ENCODE data around the gene SYNM. TPM values are rescaled to one million over a fixed set of nuclear protein-coding genes. Genes with fewer than 3 reads are reported as not detected.

Gene SYNM
- total RNA-seq, 1 experiment from 2014 or later = 0.12 TPM

DNA sequence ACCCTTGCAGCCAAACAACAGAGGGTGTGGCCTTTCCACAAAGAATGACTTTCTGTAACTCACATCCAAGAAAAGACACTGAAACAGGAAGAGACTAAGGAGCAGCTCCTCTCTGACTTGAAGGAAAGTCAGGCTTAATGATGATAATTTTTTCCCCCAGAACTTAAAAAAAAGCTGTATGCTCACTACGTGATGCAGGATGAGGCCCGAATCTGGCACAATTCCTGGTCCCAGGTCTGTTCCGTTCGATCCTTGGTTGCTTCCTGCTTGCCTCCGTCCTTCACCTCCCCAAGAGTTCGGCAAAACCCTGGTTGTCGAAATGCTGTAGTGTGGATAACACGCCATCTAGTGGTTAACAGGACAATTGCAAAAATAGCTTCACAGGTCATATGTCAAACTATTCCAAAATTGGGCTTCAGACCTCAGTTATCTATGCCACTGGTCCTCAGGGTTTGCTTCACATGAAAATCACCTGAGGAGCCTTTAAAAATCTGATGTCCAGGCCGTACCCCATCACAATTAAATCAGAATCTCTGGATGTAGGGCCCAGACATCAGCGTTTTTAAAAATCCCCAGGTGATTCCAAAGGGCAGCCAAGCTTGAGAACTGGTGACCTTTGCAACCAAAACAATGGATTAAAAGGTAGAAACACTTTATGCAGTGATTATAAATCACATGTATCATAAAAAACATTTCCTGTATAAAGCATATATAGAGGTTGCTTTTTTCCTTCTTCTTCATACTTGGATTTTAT lies 28.1 kb upstream of the SYNM start:
- Mint-ChIP-seq H3K4me1 (ENCODE audit: insufficient read depth, unreplicated experiment) (peaks cover 6% of the 10 kb centered on the region), H3K27ac (ENCODE audit: low read depth, unreplicated experiment) (no peak overlapping the region), H3K9me3 (ENCODE audit: unreplicated experiment) (no peaks in the 10 kb centered on the region), H3K27me3 (ENCODE audit: insufficient read depth, unreplicated experiment) (peaks cover 13% of the 10 kb centered on the region), H3K36me3 (ENCODE audit: insufficient read depth, unreplicated experiment) (no peaks in the 10 kb centered on the region), H3K4me3 (ENCODE audit: unreplicated experiment) (peak overlapping the region; percentile 60)
- ChIA-PET CTCF (interaction anchor here (0.6 to 3.9 kb wide), 55 partner anchors 9 to 1008 kb away, joined by 3 to 29 read pairs (median 4); no protein-coding TSS in a partner anchor), POLR2A (interaction anchor here (0.6 to 1.7 kb wide), 8 partner anchors 54 to 641 kb away, joined by 3 to 5 read pairs (median 4); no protein-coding TSS in a partner anchor)
- no TSS peak for BruUV-seq (replicated peaks)
- TF ChIP-seq, protein P1, sequence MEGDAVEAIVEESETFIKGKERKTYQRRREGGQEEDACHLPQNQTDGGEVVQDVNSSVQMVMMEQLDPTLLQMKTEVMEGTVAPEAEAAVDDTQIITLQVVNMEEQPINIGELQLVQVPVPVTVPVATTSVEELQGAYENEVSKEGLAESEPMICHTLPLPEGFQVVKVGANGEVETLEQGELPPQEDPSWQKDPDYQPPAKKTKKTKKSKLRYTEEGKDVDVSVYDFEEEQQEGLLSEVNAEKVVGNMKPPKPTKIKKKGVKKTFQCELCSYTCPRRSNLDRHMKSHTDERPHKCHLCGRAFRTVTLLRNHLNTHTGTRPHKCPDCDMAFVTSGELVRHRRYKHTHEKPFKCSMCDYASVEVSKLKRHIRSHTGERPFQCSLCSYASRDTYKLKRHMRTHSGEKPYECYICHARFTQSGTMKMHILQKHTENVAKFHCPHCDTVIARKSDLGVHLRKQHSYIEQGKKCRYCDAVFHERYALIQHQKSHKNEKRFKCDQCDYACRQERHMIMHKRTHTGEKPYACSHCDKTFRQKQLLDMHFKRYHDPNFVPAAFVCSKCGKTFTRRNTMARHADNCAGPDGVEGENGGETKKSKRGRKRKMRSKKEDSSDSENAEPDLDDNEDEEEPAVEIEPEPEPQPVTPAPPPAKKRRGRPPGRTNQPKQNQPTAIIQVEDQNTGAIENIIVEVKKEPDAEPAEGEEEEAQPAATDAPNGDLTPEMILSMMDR (IDR thresholded peaks at IDR 0.05; ENCODE audit: unreplicated experiment) = peak; percentile 66
- DNase-seq (ENCODE audit: unreplicated experiment) = peak; percentile 84
- intact Hi-C loops (cut with micrococcal nuclease) = loop anchor here (1.0 to 10.0 kb wide), 6 partner anchors 164 to 634 kb away; no protein-coding TSS in a partner anchor

DNA sequence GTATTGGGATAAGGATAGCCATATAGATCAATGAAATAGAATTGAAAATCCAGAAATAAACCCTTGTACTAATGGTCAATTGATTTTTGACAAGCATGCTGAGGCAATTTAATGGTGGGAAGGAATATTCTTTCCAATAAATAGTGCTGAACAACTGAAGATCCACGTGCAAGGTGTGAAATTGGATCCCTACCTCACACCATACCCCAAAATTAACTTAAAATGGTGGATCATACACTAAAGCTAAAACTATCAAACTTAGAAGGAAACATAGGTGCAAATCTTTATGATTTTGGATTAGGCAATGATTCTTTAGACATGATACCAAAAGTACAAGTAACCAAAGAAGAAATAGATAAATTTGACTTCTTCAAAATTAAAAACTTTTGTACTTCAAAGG lies 22.1 kb upstream of the SYNM start:
- Mint-ChIP-seq H3K4me1 (ENCODE audit: insufficient read depth, unreplicated experiment) (no peaks in the 10 kb centered on the region), H3K27ac (ENCODE audit: low read depth, unreplicated experiment) (no peak overlapping the region), H3K36me3 (ENCODE audit: insufficient read depth, unreplicated experiment) (no peaks in the 10 kb centered on the region), H3K9me3 (ENCODE audit: unreplicated experiment) (no peaks in the 10 kb centered on the region), H3K4me3 (ENCODE audit: unreplicated experiment) (no peak overlapping the region), H3K27me3 (ENCODE audit: insufficient read depth, unreplicated experiment) (peaks cover 21% of the 10 kb centered on the region)
- TF ChIP-seq, protein P1 (IDR thresholded peaks at IDR 0.05; ENCODE audit: unreplicated experiment) = no peak
- CTCF ChIA-PET = interaction anchor here (0.6 kb wide), 1 partner anchor 144 kb away, joined by 4 read pairs; no protein-coding TSS in a partner anchor
- intact Hi-C loops (cut with micrococcal nuclease) = no loop called here
- POLR2A ChIA-PET = no interaction called here
- no peak for DNase-seq (ENCODE audit: unreplicated experiment)
- no TSS peak for BruUV-seq (replicated peaks)

DNA sequence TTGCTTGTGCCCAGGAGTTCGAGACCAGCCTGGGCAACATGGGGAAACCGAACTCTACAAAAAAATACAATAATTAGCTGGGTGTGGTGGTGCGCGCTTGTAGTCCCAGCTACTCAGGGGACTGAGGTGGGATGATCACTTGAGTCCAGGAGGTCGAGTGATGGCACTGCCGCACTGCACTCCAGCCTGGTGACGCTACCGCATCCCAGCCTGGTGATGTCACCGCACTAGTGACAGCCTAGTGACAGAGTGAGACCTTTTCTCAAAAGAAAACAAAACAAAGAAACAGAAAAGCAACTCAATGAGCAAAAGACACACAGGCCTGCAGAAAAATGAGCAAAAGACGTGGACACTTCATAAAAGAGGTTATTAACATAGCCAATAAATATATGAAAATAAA lies 19.9 kb upstream of the SYNM start:
- DNase-seq (ENCODE audit: unreplicated experiment) = no peak
- ChIA-PET CTCF (interaction anchor here (2.8 to 3.8 kb wide), 2 partner anchors 9 to 16 kb away, joined by 10 to 24 read pairs; no protein-coding TSS in a partner anchor), POLR2A (no interaction called here)
- Mint-ChIP-seq H3K4me3 (ENCODE audit: unreplicated experiment) (no peak overlapping the region), H3K27me3 (ENCODE audit: insufficient read depth, unreplicated experiment) (peaks cover 41% of the 10 kb centered on the region), H3K27ac (ENCODE audit: low read depth, unreplicated experiment) (no peak overlapping the region), H3K9me3 (ENCODE audit: unreplicated experiment) (no peaks in the 10 kb centered on the region), H3K4me1 (ENCODE audit: insufficient read depth, unreplicated experiment) (no peaks in the 10 kb centered on the region), H3K36me3 (ENCODE audit: insufficient read depth, unreplicated experiment) (no peaks in the 10 kb centered on the region)
- no TSS peak for BruUV-seq (replicated peaks)
- intact Hi-C loops (cut with micrococcal nuclease) = no loop called here
- TF ChIP-seq, protein P1 (IDR thresholded peaks at IDR 0.05; ENCODE audit: unreplicated experiment) = no peak

- intact Hi-C loops (cut with micrococcal nuclease) = no loop called here
- ChIA-PET CTCF (interaction anchor here (0.6 to 3.8 kb wide), 3 partner anchors 10 to 286 kb away, joined by 3 to 24 read pairs (median 10); no protein-coding TSS in a partner anchor), POLR2A (no interaction called here)
- BruUV-seq (replicated peaks) = no TSS peak
- H3K27me3 Mint-ChIP-seq (ENCODE audit: insufficient read depth, unreplicated experiment) = peaks cover 46% of the 10 kb centered on the region
- no peaks in the 10 kb centered on the region for H3K36me3 Mint-ChIP-seq (ENCODE audit: insufficient read depth, unreplicated experiment)
- TF ChIP-seq, protein P1 (IDR thresholded peaks at IDR 0.05; ENCODE audit: unreplicated experiment) = no peak
- no peak overlapping the region for H3K4me3 Mint-ChIP-seq (ENCODE audit: unreplicated experiment)
- no peaks in the 10 kb centered on the region for H3K4me1 Mint-ChIP-seq (ENCODE audit: insufficient read depth, unreplicated experiment)
- no peak for DNase-seq (ENCODE audit: unreplicated experiment)
- H3K27ac Mint-ChIP-seq (ENCODE audit: low read depth, unreplicated experiment) = no peak overlapping the region
- no peaks in the 10 kb centered on the region for H3K9me3 Mint-ChIP-seq (ENCODE audit: unreplicated experiment)
Measured at GRCh38 chr15:99085413-99086326, 19.2 kb upstream of the SYNM start.
